Ishikawa (cell line): ENCODE results near the gene PSMD14.

Experiments used
- CEBPB ChIP-seq: IDR thresholded peaks from 2 replicates; pipeline ENCODE4 v1.6.1; 2012
- CREB1 ChIP-seq: IDR thresholded peaks from 2 replicates; pipeline ENCODE4 v1.6.1; 2012; ENCODE audit warnings: low read depth
- FOXM1 ChIP-seq: IDR thresholded peaks from 2 replicates; pipeline ENCODE4 v1.6.1; 2012; ENCODE audit warnings: low read depth, borderline replicate concordance
- REST ChIP-seq: IDR thresholded peaks from 2 replicates; pipeline ENCODE4 v1.6.1; 2012; ENCODE audit warnings: low read depth, mild to moderate bottlenecking
- TAF1 ChIP-seq: IDR thresholded peaks from 2 replicates; pipeline ENCODE4 v1.6.1; 2012; ENCODE audit warnings: low read depth, mild to moderate bottlenecking
- TCF12 ChIP-seq: IDR thresholded peaks from 2 replicates; pipeline ENCODE4 v1.6.1; 2012; ENCODE audit warnings: low read depth
- TEAD4 ChIP-seq: IDR thresholded peaks from 2 replicates; pipeline ENCODE4 v1.6.1; 2012
- YY1 ChIP-seq: IDR thresholded peaks from 2 replicates; pipeline ENCODE4 v1.6.1; 2012; ENCODE audit warnings: low read depth
- ZBTB7A ChIP-seq: IDR thresholded peaks from 2 replicates; pipeline ENCODE4 v1.6.1; 2012; ENCODE audit warnings: low read depth

PSMD14 gene

GRCh38 chr2:161448431-161448830 lies 140.2 kb downstream of the PSMD14 start:
- TF ChIP-seq REST (no peak), CREB1 (no peak), CEBPB (no peak), ZBTB7A (no peak), TAF1 (no peak), YY1 (no peak), FOXM1 (no peak), TCF12 (no peak), TEAD4 (no peak)
